NOMO-1 (cell line): ENCODE results near the gene MMEL1.
"Not testable (repeated sequence)": the region's sequence is repeated elsewhere in the genome, so short reads cannot be mapped to it uniquely, and the experiment has no call there.

Experiments used
- DNase-seq, 2 experiments: peaks; one replicate each; lab custom pipeline; 2025; ENCODE audit not compliant: unreplicated experiment in 2 of 2; lab: John Stamatoyannopoulos, UW

Gene MMEL1

GRCh38 chr1:2580691-2581090 lies 52.1 kb downstream of the MMEL1 start:
- no peak for DNase-seq

- DNase-seq: no peak
Measured at GRCh38 chr1:2578758-2579118, 54.1 kb downstream of the MMEL1 start.

- not testable (repeated sequence) for DNase-seq
Measured at GRCh38 chr1:2577565-2578075, 55.2 kb downstream of the MMEL1 start.

- DNase-seq: no peak
Measured at GRCh38 chr1:2575801-2576663, 56.8 kb downstream of the MMEL1 start.

GRCh38 chr1:2574350-2574749 lies 58.5 kb downstream of the MMEL1 start:
- no peak for DNase-seq

- DNase-seq: no peak
Measured at GRCh38 chr1:2573250-2573920, 59.4 kb downstream of the MMEL1 start.

- no peak for DNase-seq
Measured at GRCh38 chr1:2571348-2571747, 61.5 kb downstream of the MMEL1 start.

- DNase-seq: no peak
Measured at GRCh38 chr1:2570332-2570731, 62.5 kb downstream of the MMEL1 start.

GRCh38 chr1:2569703-2570102 lies 63.1 kb downstream of the MMEL1 start:
- not testable (repeated sequence) for DNase-seq

GRCh38 chr1:2569060-2569459 lies 63.8 kb downstream of the MMEL1 start:
- DNase-seq: no peak

GRCh38 chr1:2568187-2568816 lies 64.5 kb downstream of the MMEL1 start:
- not testable (repeated sequence) for DNase-seq

GRCh38 chr1:2567083-2567679 lies 65.6 kb downstream of the MMEL1 start:
- no peak for DNase-seq

- no peak for DNase-seq
Measured at GRCh38 chr1:2566101-2567045, 66.4 kb downstream of the MMEL1 start.

- DNase-seq: no peak
Measured at GRCh38 chr1:2564815-2565374, 67.9 kb downstream of the MMEL1 start.

- DNase-seq: no peak
Measured at GRCh38 chr1:2564006-2564814, 68.6 kb downstream of the MMEL1 start.

GRCh38 chr1:2563205-2563604 lies 69.6 kb downstream of the MMEL1 start:
- DNase-seq: no peak

GRCh38 chr1:2561898-2562895 lies 70.6 kb downstream of the MMEL1 start:
- no peak for DNase-seq

GRCh38 chr1:2561446-2561845 lies 71.4 kb downstream of the MMEL1 start:
- DNase-seq: no peak
